DOHH2 (cell line): Measurements from ENCODE around the gene RBMS3.

Source experiments
- H3F3A ChIP-seq: fragments of 200-600 bp; sonication (generic), shearing (Covaris generic); 2 replicates; pipeline ENCODE4 v1.6.0; 2016; ENCODE audit warnings: antibody characterized with exemption, mild to moderate bottlenecking; ENCODE audit not compliant: control insufficient read depth, insufficient read depth
- H3K27ac ChIP-seq: fragments of 200-600 bp; sonication (generic); 2 replicates; pipeline ENCODE4 v1.5.1; 2014; ENCODE audit warnings: low read depth, mild to moderate bottlenecking, low read length, moderate library complexity
- H3K27me3 ChIP-seq: fragments of 200-600 bp; sonication (generic); 2 replicates; pipeline ENCODE4 v1.6.1; 2014; ENCODE audit warnings: mild to moderate bottlenecking, low read length, mixed read lengths; ENCODE audit not compliant: control insufficient read depth
- H3K36me3 ChIP-seq: fragments of 200-600 bp; sonication (generic); 2 replicates; pipeline ENCODE4 v1.6.1; 2014; ENCODE audit warnings: mild to moderate bottlenecking, low read length, moderate library complexity, mixed read lengths; ENCODE audit not compliant: control insufficient read depth
- H3K4me1 ChIP-seq: fragments of 200-600 bp; sonication (generic); 2 replicates; pipeline ENCODE4 v1.6.1; 2014; ENCODE audit warnings: mild to moderate bottlenecking, low read length, mixed read lengths; ENCODE audit not compliant: control insufficient read depth
- H3K4me2 ChIP-seq: fragments of 200-600 bp; sonication (generic); 2 replicates; pipeline ENCODE4 v1.6.0; 2014; ENCODE audit warnings: mild to moderate bottlenecking, low read length, moderate library complexity
- H3K4me3 ChIP-seq: fragments of 200-600 bp; sonication (generic); 2 replicates; pipeline ENCODE4 v1.5.1; 2014; ENCODE audit warnings: mild to moderate bottlenecking, low read length, mixed read lengths
- H3K79me2 ChIP-seq: fragments of 200-600 bp; sonication (generic); 2 replicates; pipeline ENCODE4 v1.6.1; 2014; ENCODE audit warnings: mild to moderate bottlenecking, low read length, mixed read lengths; ENCODE audit not compliant: control insufficient read depth
- H3K9me2 ChIP-seq: fragments of 200-600 bp; sonication (generic); replicated peaks from 2 replicates; pipeline ENCODE4 v1.6.1; 2014; ENCODE audit warnings: mild to moderate bottlenecking, low read length, mixed read lengths; ENCODE audit not compliant: control insufficient read depth
- H3K9me3 ChIP-seq: fragments of 200-600 bp; sonication (generic); 2 replicates; pipeline ENCODE4 v1.6.1; 2014; ENCODE audit warnings: antibody characterized with exemption, low read length, mixed read lengths; ENCODE audit not compliant: control insufficient read depth, insufficient read depth
- H4K20me1 ChIP-seq: fragments of 200-600 bp; sonication (generic); 2 replicates; pipeline ENCODE4 v1.6.0; 2014; ENCODE audit warnings: low read depth, mild to moderate bottlenecking, antibody characterized with exemption, low read length, moderate library complexity; ENCODE audit not compliant: control insufficient read depth, insufficient read depth
- CTCF ChIP-seq: fragments of 200-600 bp; sonication (generic); IDR thresholded peaks from one replicate; pipeline ENCODE4 v1.5.1; 2014; ENCODE audit warnings: antibody characterized with exemption, mild to moderate bottlenecking, low read depth, low read length; ENCODE audit not compliant: poor library complexity, severe bottlenecking
- EZH2phosphoT487 ChIP-seq: fragments of 200-600 bp; sonication (generic); IDR thresholded peaks from 2 replicates; pipeline ENCODE4 v1.6.1; 2017; ENCODE audit warnings: borderline replicate concordance, mild to moderate bottlenecking, antibody characterized with exemption, low read length, moderate library complexity, mixed read lengths

RBMS3 gene

GRCh38 chr3:29932696-29933325 lies 651.9 kb downstream of the RBMS3 start:
- no peaks in the 10 kb centered on the region for H3K4me1 ChIP-seq
- no peak overlapping the region for H3K27ac ChIP-seq
- no peaks in the 10 kb centered on the region for H3K79me2 ChIP-seq
- no peaks in the 10 kb centered on the region for H3K9me2 ChIP-seq
- no peaks in the 10 kb centered on the region for H3K27me3 ChIP-seq
- no peak overlapping the region for H3K4me3 ChIP-seq
- no peak overlapping the region for H3K4me2 ChIP-seq
- no peak for TF ChIP-seq EZH2phosphoT487
- TF ChIP-seq CTCF, result no peak
- H3F3A ChIP-seq, result no peaks in the 10 kb centered on the region
- H3K9me3 ChIP-seq, result no peaks in the 10 kb centered on the region
- no peaks in the 10 kb centered on the region for H4K20me1 ChIP-seq
- H3K36me3 ChIP-seq, result no peaks in the 10 kb centered on the region

- H3K27me3 ChIP-seq, result no peaks in the 10 kb centered on the region
- H3K4me3 ChIP-seq, result no peak overlapping the region
- no peak for TF ChIP-seq EZH2phosphoT487
- no peaks in the 10 kb centered on the region for H4K20me1 ChIP-seq
- H3K9me2 ChIP-seq, result no peaks in the 10 kb centered on the region
- no peak overlapping the region for H3K4me2 ChIP-seq
- no peaks in the 10 kb centered on the region for H3K4me1 ChIP-seq
- no peaks in the 10 kb centered on the region for H3K36me3 ChIP-seq
- H3K27ac ChIP-seq, result no peak overlapping the region
- H3F3A ChIP-seq, result no peaks in the 10 kb centered on the region
- no peaks in the 10 kb centered on the region for H3K79me2 ChIP-seq
- H3K9me3 ChIP-seq, result no peaks in the 10 kb centered on the region
Measured at GRCh38 chr3:29933802-29934490, 653.1 kb downstream of the RBMS3 start.

- TF ChIP-seq CTCF (no peak), EZH2phosphoT487 (no peak)
- Histone ChIP-seq H3K4me3 (no peak overlapping the region), H3K27ac (no peak overlapping the region), H3K27me3 (no peaks in the 10 kb centered on the region), H3K4me2 (no peak overlapping the region), H3K36me3 (no peaks in the 10 kb centered on the region), H3K9me3 (no peaks in the 10 kb centered on the region), H3K4me1 (no peaks in the 10 kb centered on the region), H3K9me2 (no peaks in the 10 kb centered on the region), H4K20me1 (no peaks in the 10 kb centered on the region), H3F3A (no peaks in the 10 kb centered on the region), H3K79me2 (no peaks in the 10 kb centered on the region)
Measured at GRCh38 chr3:29934751-29935150, 653.9 kb downstream of the RBMS3 start.

GRCh38 chr3:29936054-29936453 lies 655.2 kb downstream of the RBMS3 start:
- H3K4me2 ChIP-seq, result no peak overlapping the region
- no peaks in the 10 kb centered on the region for H3K27me3 ChIP-seq
- H3F3A ChIP-seq, result no peaks in the 10 kb centered on the region
- H3K36me3 ChIP-seq, result no peaks in the 10 kb centered on the region
- H3K4me3 ChIP-seq, result no peak overlapping the region
- H3K9me3 ChIP-seq, result no peaks in the 10 kb centered on the region
- no peaks in the 10 kb centered on the region for H3K9me2 ChIP-seq
- H3K27ac ChIP-seq, result no peak overlapping the region
- no peaks in the 10 kb centered on the region for H3K79me2 ChIP-seq
- no peaks in the 10 kb centered on the region for H4K20me1 ChIP-seq
- TF ChIP-seq CTCF, result no peak
- TF ChIP-seq EZH2phosphoT487, result no peak
- H3K4me1 ChIP-seq, result no peaks in the 10 kb centered on the region
